ENCODE results near the gene MACC1.

- TF ChIP-seq, protein P1, sequence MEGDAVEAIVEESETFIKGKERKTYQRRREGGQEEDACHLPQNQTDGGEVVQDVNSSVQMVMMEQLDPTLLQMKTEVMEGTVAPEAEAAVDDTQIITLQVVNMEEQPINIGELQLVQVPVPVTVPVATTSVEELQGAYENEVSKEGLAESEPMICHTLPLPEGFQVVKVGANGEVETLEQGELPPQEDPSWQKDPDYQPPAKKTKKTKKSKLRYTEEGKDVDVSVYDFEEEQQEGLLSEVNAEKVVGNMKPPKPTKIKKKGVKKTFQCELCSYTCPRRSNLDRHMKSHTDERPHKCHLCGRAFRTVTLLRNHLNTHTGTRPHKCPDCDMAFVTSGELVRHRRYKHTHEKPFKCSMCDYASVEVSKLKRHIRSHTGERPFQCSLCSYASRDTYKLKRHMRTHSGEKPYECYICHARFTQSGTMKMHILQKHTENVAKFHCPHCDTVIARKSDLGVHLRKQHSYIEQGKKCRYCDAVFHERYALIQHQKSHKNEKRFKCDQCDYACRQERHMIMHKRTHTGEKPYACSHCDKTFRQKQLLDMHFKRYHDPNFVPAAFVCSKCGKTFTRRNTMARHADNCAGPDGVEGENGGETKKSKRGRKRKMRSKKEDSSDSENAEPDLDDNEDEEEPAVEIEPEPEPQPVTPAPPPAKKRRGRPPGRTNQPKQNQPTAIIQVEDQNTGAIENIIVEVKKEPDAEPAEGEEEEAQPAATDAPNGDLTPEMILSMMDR (IDR thresholded peaks at IDR 0.05), result no peak
- no peak for TF ChIP-seq EZH2 (IDR thresholded peaks at IDR 0.05; ENCODE audit: borderline replicate concordance, insufficient read depth, low read depth, low read length, poor library complexity, severe bottlenecking)
Observed at GRCh38 chr7:20220293-20220761, 3.1 kb upstream of the MACC1 start.
